ENCODE results near the gene ZNF627.

ZNF627 gene

GRCh38 chr19:11570039-11570462, 27.2 kb upstream of the ZNF627 start:
- Histone ChIP-seq H3K36me3 (ENCODE audit: control insufficient read depth in 2 of 2, insufficient read depth in 1 of 2, low read length in 2 of 2) (no peaks in the 10 kb centered on the region), H3K27ac (ENCODE audit: extremely low read depth, low read depth, low read length) (no peak overlapping the region), H3K4me1 (ENCODE audit: control insufficient read depth, insufficient read depth, low read length) (no peaks in the 10 kb centered on the region), H3K4me3 (ENCODE audit: low read depth, low read length) (no peak overlapping the region), H3K9me3 (ENCODE audit: control insufficient read depth, insufficient read depth, low read depth, low read length) (no peaks in the 10 kb centered on the region)
- ChIA-PET POLR2A (no interaction called here), CTCF (interaction anchor here (0.6 to 2.2 kb wide), 3 partner anchors 10 to 187 kb away, joined by 3 to 7 read pairs (median 6); no protein-coding TSS in a partner anchor)
- no peak for TF ChIP-seq ZNF600 (tag by site-specific recombination; IDR thresholded peaks at IDR 0.05)
- TF ChIP-seq, protein P1, sequence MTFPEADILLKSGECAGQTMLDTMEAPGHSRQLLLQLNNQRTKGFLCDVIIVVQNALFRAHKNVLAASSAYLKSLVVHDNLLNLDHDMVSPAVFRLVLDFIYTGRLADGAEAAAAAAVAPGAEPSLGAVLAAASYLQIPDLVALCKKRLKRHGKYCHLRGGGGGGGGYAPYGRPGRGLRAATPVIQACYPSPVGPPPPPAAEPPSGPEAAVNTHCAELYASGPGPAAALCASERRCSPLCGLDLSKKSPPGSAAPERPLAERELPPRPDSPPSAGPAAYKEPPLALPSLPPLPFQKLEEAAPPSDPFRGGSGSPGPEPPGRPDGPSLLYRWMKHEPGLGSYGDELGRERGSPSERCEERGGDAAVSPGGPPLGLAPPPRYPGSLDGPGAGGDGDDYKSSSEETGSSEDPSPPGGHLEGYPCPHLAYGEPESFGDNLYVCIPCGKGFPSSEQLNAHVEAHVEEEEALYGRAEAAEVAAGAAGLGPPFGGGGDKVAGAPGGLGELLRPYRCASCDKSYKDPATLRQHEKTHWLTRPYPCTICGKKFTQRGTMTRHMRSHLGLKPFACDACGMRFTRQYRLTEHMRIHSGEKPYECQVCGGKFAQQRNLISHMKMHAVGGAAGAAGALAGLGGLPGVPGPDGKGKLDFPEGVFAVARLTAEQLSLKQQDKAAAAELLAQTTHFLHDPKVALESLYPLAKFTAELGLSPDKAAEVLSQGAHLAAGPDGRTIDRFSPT (tag by site-specific recombination; IDR thresholded peaks at IDR 0.05): no peak
- TF ChIP-seq SP2 (tag by site-specific recombination; IDR thresholded peaks at IDR 0.05): 0 out of 2 replicates have a peak, but pooled peaks have one; percentile 13
- TF ChIP-seq ZNF791 (tag by site-specific recombination; IDR thresholded peaks at IDR 0.05): no peak
- peak; percentile 40; the same call in 1 of the 2 replicates for TF ChIP-seq GLIS1 (tag by site-specific recombination; IDR thresholded peaks at IDR 0.05)
- TF ChIP-seq IKZF3 (tag by site-specific recombination; IDR thresholded peaks at IDR 0.05): no peak
- peak; percentile 67; the same call in 1 of the 2 replicates for TF ChIP-seq GFI1B (tag by site-specific recombination; IDR thresholded peaks at IDR 0.05)
- TF ChIP-seq ZNF530 (tag by site-specific recombination; IDR thresholded peaks at IDR 0.05; ENCODE audit: low read depth): no peak
- peak; percentile 49; the same call in 1 of the 2 replicates for TF ChIP-seq PATZ1 (tag by site-specific recombination; IDR thresholded peaks at IDR 0.05)
- TF ChIP-seq KLF17 (tag by site-specific recombination; IDR thresholded peaks at IDR 0.05): peak; percentile 78; the same call in 1 of the 2 replicates
- TF ChIP-seq ZNF362 (tag by site-specific recombination; IDR thresholded peaks at IDR 0.05): no peak
- TF ChIP-seq, protein P2, sequence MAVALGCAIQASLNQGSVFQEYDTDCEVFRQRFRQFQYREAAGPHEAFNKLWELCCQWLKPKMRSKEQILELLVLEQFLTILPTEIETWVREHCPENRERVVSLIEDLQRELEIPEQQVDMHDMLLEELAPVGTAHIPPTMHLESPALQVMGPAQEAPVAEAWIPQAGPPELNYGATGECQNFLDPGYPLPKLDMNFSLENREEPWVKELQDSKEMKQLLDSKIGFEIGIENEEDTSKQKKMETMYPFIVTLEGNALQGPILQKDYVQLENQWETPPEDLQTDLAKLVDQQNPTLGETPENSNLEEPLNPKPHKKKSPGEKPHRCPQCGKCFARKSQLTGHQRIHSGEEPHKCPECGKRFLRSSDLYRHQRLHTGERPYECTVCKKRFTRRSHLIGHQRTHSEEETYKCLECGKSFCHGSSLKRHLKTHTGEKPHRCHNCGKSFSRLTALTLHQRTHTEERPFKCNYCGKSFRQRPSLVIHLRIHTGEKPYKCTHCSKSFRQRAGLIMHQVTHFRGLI (tag by site-specific recombination; IDR thresholded peaks at IDR 0.05): no peak
- TF ChIP-seq KLF10 (tag by site-specific recombination; IDR thresholded peaks at IDR 0.05): no peak
- TF ChIP-seq ZNF211 (tag by site-specific recombination; IDR thresholded peaks at IDR 0.05; ENCODE audit: low read depth): no peak
- TF ChIP-seq ZNF626 (tag by site-specific recombination; IDR thresholded peaks at IDR 0.05): no peak
- TF ChIP-seq ZNF747 (tag by site-specific recombination; IDR thresholded peaks at IDR 0.05): no peak
- peak; percentile 47 for TF ChIP-seq ZIC2 (tag by site-specific recombination; IDR thresholded peaks at IDR 0.05)
- no peak for TF ChIP-seq OSR2 (tag by site-specific recombination; IDR thresholded peaks at IDR 0.05)
- no peak for TF ChIP-seq ZNF585B (tag by site-specific recombination; IDR thresholded peaks at IDR 0.05)
- TF ChIP-seq ZNF274 (IDR thresholded peaks at IDR 0.05; ENCODE audit: low read length): no peak
- TF ChIP-seq ZNF274 (tag by site-specific recombination; IDR thresholded peaks at IDR 0.05; ENCODE audit: borderline replicate concordance): no peak
- TF ChIP-seq ZBTB8A (tag by site-specific recombination; IDR thresholded peaks at IDR 0.05): peak; percentile 48
- TF ChIP-seq, protein P3, sequence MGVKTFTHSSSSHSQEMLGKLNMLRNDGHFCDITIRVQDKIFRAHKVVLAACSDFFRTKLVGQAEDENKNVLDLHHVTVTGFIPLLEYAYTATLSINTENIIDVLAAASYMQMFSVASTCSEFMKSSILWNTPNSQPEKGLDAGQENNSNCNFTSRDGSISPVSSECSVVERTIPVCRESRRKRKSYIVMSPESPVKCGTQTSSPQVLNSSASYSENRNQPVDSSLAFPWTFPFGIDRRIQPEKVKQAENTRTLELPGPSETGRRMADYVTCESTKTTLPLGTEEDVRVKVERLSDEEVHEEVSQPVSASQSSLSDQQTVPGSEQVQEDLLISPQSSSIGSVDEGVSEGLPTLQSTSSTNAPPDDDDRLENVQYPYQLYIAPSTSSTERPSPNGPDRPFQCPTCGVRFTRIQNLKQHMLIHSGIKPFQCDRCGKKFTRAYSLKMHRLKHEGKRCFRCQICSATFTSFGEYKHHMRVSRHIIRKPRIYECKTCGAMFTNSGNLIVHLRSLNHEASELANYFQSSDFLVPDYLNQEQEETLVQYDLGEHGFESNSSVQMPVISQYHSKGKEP (tag by site-specific recombination; IDR thresholded peaks at IDR 0.05): peak; percentile 64; the same call in 1 of the 2 replicates
- TF ChIP-seq, protein P4, sequence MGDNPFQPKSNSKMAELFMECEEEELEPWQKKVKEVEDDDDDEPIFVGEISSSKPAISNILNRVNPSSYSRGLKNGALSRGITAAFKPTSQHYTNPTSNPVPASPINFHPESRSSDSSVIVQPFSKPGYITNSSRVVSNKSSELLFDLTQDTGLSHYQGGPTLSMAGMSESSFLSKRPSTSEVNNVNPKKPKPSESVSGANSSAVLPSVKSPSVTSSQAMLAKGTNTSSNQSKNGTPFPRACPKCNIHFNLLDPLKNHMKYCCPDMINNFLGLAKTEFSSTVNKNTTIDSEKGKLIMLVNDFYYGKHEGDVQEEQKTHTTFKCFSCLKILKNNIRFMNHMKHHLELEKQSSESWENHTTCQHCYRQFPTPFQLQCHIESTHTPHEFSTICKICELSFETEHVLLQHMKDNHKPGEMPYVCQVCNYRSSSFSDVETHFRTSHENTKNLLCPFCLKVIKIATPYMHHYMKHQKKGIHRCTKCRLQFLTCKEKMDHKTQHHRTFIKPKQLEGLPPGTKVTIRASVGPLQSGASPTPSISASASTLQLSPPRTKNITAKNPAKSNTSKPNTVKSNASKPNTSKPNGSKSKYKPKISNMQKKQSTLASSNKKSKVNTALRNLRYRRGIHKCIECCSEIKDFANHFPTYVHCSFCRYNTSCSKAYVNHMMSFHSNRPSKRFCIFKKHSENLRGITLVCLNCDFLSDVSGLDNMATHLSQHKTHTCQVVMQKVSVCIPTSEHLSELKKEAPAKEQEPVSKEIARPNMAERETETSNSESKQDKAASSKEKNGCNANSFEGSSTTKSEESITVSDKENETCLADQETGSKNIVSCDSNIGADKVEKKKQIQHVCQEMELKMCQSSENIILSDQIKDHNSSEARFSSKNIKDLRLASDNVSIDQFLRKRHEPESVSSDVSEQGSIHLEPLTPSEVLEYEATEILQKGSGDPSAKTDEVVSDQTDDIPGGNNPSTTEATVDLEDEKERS (tag by site-specific recombination; IDR thresholded peaks at IDR 0.05): no peak
- TF ChIP-seq ZNF114 (tag by site-specific recombination; IDR thresholded peaks at IDR 0.05): no peak
- TF ChIP-seq ZBTB48 (tag by site-specific recombination; IDR thresholded peaks at IDR 0.05): no peak
- TF ChIP-seq ZNF324 (tag by site-specific recombination; IDR thresholded peaks at IDR 0.05): no peak
